HG03378 (cell line): Measurements from ENCODE around the gene DOCK10.
"Not testable (repeated sequence)": the region's sequence is repeated elsewhere in the genome, so short reads cannot be mapped to it uniquely, and the experiment has no call there.

Experiments
- ATAC-seq: cut with Tn5 transposase; IDR thresholded peaks from one replicate; pipeline ENCODE4 v1.9.1; 2021; ENCODE audit warnings: mild to moderate bottlenecking, moderate library complexity; ENCODE audit not compliant: unreplicated experiment

The DOCK10 gene

GRCh38 chr2:224925061-224925809 lies 117.0 kb downstream of the DOCK10 start:
- ATAC-seq: peak; percentile 21

- no peak for ATAC-seq
Measured at GRCh38 chr2:224924631-224925030, 117.6 kb downstream of the DOCK10 start.

- peak; percentile 75 for ATAC-seq
Measured at GRCh38 chr2:224922142-224922727, 120.0 kb downstream of the DOCK10 start.

- ATAC-seq: no peak
Measured at GRCh38 chr2:224919472-224920110, 122.7 kb downstream of the DOCK10 start.

GRCh38 chr2:224918626-224919471 lies 123.4 kb downstream of the DOCK10 start:
- no peak for ATAC-seq

- not testable (repeated sequence) for ATAC-seq
Measured at GRCh38 chr2:224917246-224917645, 125.0 kb downstream of the DOCK10 start.

- ATAC-seq: no peak
Measured at GRCh38 chr2:224915136-224915535, 127.1 kb downstream of the DOCK10 start.

GRCh38 chr2:224910574-224910925 lies 131.7 kb downstream of the DOCK10 start:
- no peak for ATAC-seq

- peak; percentile 68 for ATAC-seq
Measured at GRCh38 chr2:224909885-224910573, 132.2 kb downstream of the DOCK10 start.

GRCh38 chr2:224908818-224909217 lies 133.4 kb downstream of the DOCK10 start:
- no peak for ATAC-seq

- peak; percentile 71 for ATAC-seq
Measured at GRCh38 chr2:224904381-224904780, 137.9 kb downstream of the DOCK10 start.

- ATAC-seq: no peak
Measured at GRCh38 chr2:224903621-224904020, 138.6 kb downstream of the DOCK10 start.

- no peak for ATAC-seq
Measured at GRCh38 chr2:224901121-224901676, 141.1 kb downstream of the DOCK10 start.

- no peak for ATAC-seq
Measured at GRCh38 chr2:224895377-224895776, 146.9 kb downstream of the DOCK10 start.

- peak; percentile 94 for ATAC-seq
Measured at GRCh38 chr2:224894356-224894755, 147.9 kb downstream of the DOCK10 start.

- peak; percentile 12 for ATAC-seq
Measured at GRCh38 chr2:224893848-224894247, 148.4 kb downstream of the DOCK10 start.

GRCh38 chr2:224892574-224893204 lies 149.6 kb downstream of the DOCK10 start:
- ATAC-seq: no peak

- no peak for ATAC-seq
Measured at GRCh38 chr2:224890372-224890771, 151.9 kb downstream of the DOCK10 start.

- no peak for ATAC-seq
Measured at GRCh38 chr2:224887141-224887540, 155.1 kb downstream of the DOCK10 start.
